Measurements from ENCODE around the gene SERINC5.
"Not testable (repeated sequence)": the region's sequence is repeated elsewhere in the genome, so short reads cannot be mapped to it uniquely, and the experiment has no call there.

SERINC5 gene

DNA sequence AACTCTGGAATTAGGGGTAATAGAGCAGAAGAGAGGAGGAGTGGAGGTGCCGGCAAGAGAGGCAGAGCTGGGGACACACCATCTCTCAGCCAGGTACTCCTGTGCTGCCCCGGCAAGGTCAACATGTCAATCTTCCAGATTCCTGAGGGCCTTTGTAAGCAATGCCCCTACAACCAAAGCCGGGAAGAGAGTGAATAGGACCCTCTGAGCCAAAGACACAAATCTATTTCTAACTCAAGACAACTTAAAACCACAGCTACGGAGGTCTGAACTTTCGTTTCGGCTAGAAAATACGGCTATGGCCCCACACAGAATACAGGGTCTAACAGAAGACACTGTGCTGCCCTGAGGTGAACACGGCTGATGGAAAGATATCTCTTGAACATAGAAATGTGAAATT lies 66.6 kb downstream of the SERINC5 start:
- no peak overlapping the region for H3K4me3 ChIP-seq (ENCODE audit: low read depth, low read length)
- no peaks in the 10 kb centered on the region for H3K27me3 ChIP-seq (ENCODE audit: insufficient read depth, low read depth, severe bottlenecking)
- no peaks in the 10 kb centered on the region for H3K36me3 ChIP-seq
- TF ChIP-seq, protein P1, sequence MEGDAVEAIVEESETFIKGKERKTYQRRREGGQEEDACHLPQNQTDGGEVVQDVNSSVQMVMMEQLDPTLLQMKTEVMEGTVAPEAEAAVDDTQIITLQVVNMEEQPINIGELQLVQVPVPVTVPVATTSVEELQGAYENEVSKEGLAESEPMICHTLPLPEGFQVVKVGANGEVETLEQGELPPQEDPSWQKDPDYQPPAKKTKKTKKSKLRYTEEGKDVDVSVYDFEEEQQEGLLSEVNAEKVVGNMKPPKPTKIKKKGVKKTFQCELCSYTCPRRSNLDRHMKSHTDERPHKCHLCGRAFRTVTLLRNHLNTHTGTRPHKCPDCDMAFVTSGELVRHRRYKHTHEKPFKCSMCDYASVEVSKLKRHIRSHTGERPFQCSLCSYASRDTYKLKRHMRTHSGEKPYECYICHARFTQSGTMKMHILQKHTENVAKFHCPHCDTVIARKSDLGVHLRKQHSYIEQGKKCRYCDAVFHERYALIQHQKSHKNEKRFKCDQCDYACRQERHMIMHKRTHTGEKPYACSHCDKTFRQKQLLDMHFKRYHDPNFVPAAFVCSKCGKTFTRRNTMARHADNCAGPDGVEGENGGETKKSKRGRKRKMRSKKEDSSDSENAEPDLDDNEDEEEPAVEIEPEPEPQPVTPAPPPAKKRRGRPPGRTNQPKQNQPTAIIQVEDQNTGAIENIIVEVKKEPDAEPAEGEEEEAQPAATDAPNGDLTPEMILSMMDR (IDR thresholded peaks at IDR 0.05; ENCODE audit: low read depth, low read length): no peak
- no peak overlapping the region for H3K27ac ChIP-seq
- DNase-seq: no peak
- no peaks in the 10 kb centered on the region for H3K9me3 ChIP-seq (ENCODE audit: severe bottlenecking)

DNA sequence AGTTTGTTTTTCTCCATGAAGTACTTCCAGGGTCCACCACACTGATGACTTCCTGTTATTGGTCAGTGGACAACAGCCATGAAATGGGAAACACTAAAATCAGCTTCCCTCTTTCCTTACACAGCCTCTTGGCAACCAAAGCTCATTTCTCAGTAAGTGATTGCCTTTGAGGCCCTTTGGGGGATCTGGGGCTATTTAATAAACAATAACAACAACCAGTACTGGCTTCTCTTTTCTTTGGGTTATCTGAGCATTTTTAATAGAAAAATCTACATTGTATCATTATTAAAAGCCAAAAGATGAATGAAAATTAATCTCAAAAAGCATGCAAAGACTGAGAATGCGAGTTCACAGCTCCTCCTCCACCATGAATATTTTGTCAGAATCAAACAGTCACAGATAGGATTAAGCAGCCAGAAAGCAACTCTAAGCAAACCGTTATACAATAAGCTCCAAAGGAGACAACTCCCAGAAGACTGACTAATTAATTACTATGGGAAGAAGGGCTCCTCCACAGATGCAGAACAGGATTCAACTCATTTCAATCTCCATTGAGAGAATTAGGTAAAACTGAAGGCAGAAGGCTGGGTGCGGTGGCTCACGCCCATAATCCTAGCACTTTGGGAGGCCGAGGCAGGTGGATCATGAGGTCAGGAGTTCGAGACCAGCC lies 68.3 kb downstream of the SERINC5 start:
- H3K27me3 ChIP-seq (ENCODE audit: insufficient read depth, low read depth, severe bottlenecking): no peaks in the 10 kb centered on the region
- H3K27ac ChIP-seq: no peak overlapping the region
- no peaks in the 10 kb centered on the region for H3K36me3 ChIP-seq
- TF ChIP-seq, protein P1 (IDR thresholded peaks at IDR 0.05; ENCODE audit: low read depth, low read length): no peak
- no peak for DNase-seq
- H3K9me3 ChIP-seq (ENCODE audit: severe bottlenecking): no peaks in the 10 kb centered on the region
- H3K4me3 ChIP-seq (ENCODE audit: low read depth, low read length): no peak overlapping the region

DNA sequence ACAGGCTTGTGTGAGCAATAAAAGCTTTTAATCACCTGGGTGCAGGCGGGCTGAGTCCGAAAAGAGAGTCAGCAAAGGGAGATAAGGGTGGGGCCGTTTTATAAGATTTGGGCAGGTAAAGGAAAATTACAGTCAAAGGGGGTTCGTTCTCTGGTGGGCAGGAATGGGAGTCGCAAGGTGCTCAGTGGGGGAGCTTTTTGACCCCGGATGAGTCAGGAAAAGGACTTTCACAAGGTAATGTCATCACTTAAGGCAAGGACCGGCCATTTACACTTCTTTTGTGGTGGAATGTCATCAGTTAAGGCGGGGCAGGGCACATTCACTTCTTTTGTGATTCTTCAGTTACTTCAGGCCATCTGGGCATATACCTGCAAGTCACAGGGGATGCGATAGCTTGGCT lies 70.3 kb downstream of the SERINC5 start:
- not testable (repeated sequence) for H3K4me3 ChIP-seq (ENCODE audit: low read depth, low read length); H3K27me3 ChIP-seq (ENCODE audit: insufficient read depth, low read depth, severe bottlenecking); H3K36me3 ChIP-seq; H3K9me3 ChIP-seq (ENCODE audit: severe bottlenecking); DNase-seq; H3K27ac ChIP-seq

DNA sequence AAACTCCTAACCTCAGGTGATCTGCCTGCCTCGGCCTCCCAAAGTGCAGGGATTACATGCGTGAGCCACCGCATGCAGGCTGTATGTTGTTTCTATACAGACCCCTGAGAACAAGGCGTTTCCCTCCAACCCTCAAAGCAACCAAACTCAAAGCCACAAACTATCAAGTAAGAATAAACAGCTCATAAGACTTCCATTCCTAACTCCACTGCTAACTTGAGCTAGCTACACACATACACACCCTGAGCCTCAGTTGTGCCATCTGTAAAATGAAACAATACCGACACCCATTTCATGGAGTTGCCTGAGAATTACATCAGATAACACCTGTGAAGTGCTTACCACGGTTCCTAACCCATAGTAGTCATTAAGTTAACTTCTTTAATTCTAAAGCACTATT lies 70.8 kb downstream of the SERINC5 start:
- TF ChIP-seq, protein P1 (IDR thresholded peaks at IDR 0.05; ENCODE audit: low read depth, low read length): no peak
- Histone ChIP-seq H3K9me3 (ENCODE audit: severe bottlenecking) (no peaks in the 10 kb centered on the region), H3K4me3 (ENCODE audit: low read depth, low read length) (no peak overlapping the region), H3K27ac (no peak overlapping the region), H3K36me3 (no peaks in the 10 kb centered on the region), H3K27me3 (ENCODE audit: insufficient read depth, low read depth, severe bottlenecking) (no peaks in the 10 kb centered on the region)
- no peak for DNase-seq

DNA sequence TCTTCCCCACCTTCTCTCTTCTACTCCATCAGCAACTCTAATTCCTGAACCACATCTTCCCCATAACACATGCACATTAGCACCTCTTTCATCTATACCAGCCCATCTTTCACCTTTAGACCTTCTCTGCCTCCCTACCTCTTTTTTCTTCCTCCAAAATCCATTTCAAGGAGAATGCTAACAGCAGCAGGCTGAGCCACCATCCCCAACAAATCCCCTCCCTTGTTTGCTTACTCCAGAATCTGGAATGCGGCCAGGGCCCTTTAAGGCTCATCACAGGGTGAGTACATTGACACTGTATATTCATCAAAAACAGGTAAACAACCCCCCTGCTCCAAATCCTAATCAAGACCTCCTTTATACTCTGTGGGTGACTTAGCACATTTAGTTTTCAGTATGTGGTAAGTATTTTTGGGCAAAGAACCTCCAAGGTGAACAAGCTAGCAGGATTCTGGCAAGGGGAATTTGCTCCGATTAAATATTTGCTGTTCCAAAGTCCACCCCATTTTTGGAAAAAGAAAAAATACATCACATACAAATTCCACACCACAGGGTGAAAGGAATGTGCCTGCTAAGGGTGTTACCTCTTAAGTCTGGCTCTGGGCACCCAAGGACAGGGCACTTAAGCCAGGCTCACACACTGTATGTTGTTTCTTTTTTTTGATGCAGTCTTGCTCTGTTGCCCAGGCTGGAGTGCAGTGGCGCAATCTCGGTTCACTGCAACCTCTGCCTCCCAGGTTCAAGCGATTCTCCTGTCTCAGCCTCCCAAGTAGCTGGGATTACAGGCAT lies 71.4 kb downstream of the SERINC5 start:
- TF ChIP-seq, protein P1 (IDR thresholded peaks at IDR 0.05; ENCODE audit: low read depth, low read length): no peak
- no peak overlapping the region for H3K27ac ChIP-seq

DNA sequence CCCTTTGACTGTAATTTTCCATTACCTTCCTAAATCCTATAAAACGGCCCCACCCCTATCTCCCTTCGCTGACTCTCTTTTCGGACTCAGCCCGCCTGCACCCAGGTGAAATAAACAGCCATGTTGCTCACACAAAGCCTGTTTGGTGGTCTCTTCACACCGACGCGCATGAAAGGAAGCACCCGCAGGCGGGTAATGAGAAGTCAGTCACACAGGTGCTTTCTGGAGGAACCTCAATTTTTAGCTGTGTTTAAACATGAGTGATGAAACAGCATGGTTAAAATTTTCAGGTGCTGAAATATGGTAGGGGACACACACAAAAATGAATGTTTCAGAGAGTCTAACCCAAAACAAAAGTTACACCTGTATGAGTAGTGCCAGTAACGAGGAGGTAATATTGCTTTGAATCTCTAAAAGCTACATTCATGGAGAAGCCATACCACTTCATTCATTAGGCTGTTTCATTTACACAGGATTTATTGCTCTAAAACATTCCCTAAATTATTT lies 72.1 kb downstream of the SERINC5 start:
- not testable (repeated sequence) for DNase-seq; H3K9me3 ChIP-seq (ENCODE audit: severe bottlenecking); H3K36me3 ChIP-seq; H3K4me3 ChIP-seq (ENCODE audit: low read depth, low read length); H3K27me3 ChIP-seq (ENCODE audit: insufficient read depth, low read depth, severe bottlenecking); H3K27ac ChIP-seq

More for the DNA sequence above, 71.4 kb downstream of the SERINC5 start:
- Histone ChIP-seq H3K27me3 (ENCODE audit: insufficient read depth, low read depth, severe bottlenecking) (no peaks in the 10 kb centered on the region), H3K9me3 (ENCODE audit: severe bottlenecking) (no peaks in the 10 kb centered on the region), H3K4me3 (ENCODE audit: low read depth, low read length) (no peak overlapping the region), H3K36me3 (no peaks in the 10 kb centered on the region)
- no peak for DNase-seq
